Fibroblast of mammary gland (primary cell): Measurements from ENCODE around the gene AKR1B15.
A peak's percentile ranks its signal among the peaks of the same experiment; 100 is the strongest.

Source experiments
- DNase-seq: peaks from one replicate; pipeline ENCODE4 v3.0.0-alpha.2; 2010; ENCODE audit warnings: low read depth
- H3K4me3 ChIP-seq: 2 replicates; pipeline ENCODE4 v1.5.1; 2011; ENCODE audit warnings: low read depth, mild to moderate bottlenecking, low read length, moderate library complexity; ENCODE audit not compliant: control insufficient read depth
- CTCF ChIP-seq: conservative IDR thresholded peaks from 2 replicates; pipeline ENCODE4 v1.5.1; 2011; ENCODE audit warnings: low read depth, low read length, inconsistent platforms; ENCODE audit not compliant: control insufficient read depth, insufficient read depth

AKR1B15 gene

GRCh38 chr7:134605978-134606923 lies 57.3 kb downstream of the AKR1B15 start:
- TF ChIP-seq CTCF: peak; percentile 89
- DNase-seq: peak; percentile 69
- no peak overlapping the region for H3K4me3 ChIP-seq

GRCh38 chr7:134611611-134612151 lies 62.8 kb downstream of the AKR1B15 start:
- H3K4me3 ChIP-seq: no peak overlapping the region
- DNase-seq: no peak
- TF ChIP-seq CTCF: no peak

GRCh38 chr7:134612197-134612596 lies 63.3 kb downstream of the AKR1B15 start:
- TF ChIP-seq CTCF: no peak
- no peak overlapping the region for H3K4me3 ChIP-seq
- no peak for DNase-seq

GRCh38 chr7:134613623-134614347 lies 64.9 kb downstream of the AKR1B15 start:
- DNase-seq: peak; percentile 99
- no peak overlapping the region for H3K4me3 ChIP-seq
- peak; percentile 5 for TF ChIP-seq CTCF

- TF ChIP-seq CTCF: no peak
- DNase-seq: no peak
- no peak overlapping the region for H3K4me3 ChIP-seq
Measured at GRCh38 chr7:134616611-134617010, 67.7 kb downstream of the AKR1B15 start.

GRCh38 chr7:134618756-134619530 lies 70.0 kb downstream of the AKR1B15 start:
- peak; percentile 89 for DNase-seq
- no peak overlapping the region for H3K4me3 ChIP-seq
- TF ChIP-seq CTCF: no peak
